Measurements from ENCODE around the gene KRTAP4-1. TPM values are rescaled to one million over a fixed set of nuclear protein-coding genes. Genes with fewer than 3 reads are reported as not detected.

KRTAP4-1 gene
- total and polyA plus RNA-seq, 9 of the 15 experiments (the other 6 are each of a cell fraction or from before 2014, with no cell fraction given), result not detected

DNA sequence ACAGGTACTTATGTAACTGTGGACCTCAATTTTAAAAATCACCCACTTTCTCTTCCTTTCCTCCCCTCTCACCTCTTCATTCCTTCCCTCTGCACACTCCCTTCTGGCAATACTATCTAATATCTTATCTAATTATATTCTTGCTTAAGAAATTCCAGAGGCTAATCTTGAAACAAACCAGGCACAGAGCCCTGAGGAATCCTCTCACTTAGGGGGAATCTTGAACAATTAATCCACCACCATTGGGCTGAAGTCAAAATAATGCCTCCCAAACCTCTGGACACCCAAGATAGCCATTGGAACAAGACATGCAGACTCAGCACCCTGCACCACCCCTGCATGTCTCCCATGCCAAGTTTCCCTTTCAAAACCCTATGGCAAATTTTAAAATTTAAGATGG lies 43.4 kb downstream of the KRTAP4-1 start (continued):
- TF ChIP-seq HDAC8 (tag; IDR thresholded peaks at IDR 0.05) (no peak), U2AF1 (optimal IDR thresholded peaks at IDR 0.05; ENCODE audit: low read depth, low read length) (no peak), LCOR (CRISPR knock-in tag; IDR thresholded peaks at IDR 0.05) (no peak)

GRCh38 chr17:41140360-41141131 lies 44.2 kb downstream of the KRTAP4-1 start, which contains the start of gene KRTAP4-6:
TSS of gene KRTAP4-6 (minus strand) at chr17:41140544. CDS start at chr17:41140487, 57 bp downstream.
- ChIA-PET POLR2A (interaction anchor here (1.0 kb wide), 1 partner anchor 29 kb away, joined by 3 read pairs; no protein-coding TSS in a partner anchor), CTCF (ENCODE audit: low intra/inter-chr PET ratio) (no interaction called here)
- Histone ChIP-seq H3K79me2 (ENCODE audit: control insufficient read depth, insufficient read depth, low read length) (no peaks in the 10 kb centered on the region), H3K4me3 (no peak within 1 kb of the TSS), H3K27me3 (ENCODE audit: control insufficient read depth in 2 of 2, insufficient read depth in 2 of 2, low read length in 2 of 2) (no peaks in the 10 kb centered on the region), H4K20me1 (replicated peaks; ENCODE audit: control insufficient read depth, insufficient read depth, low read length) (no peaks in the 10 kb centered on the region), H3K27ac (ENCODE audit: extremely low read depth, low read depth, low read length) (no peak within 1 kb of the TSS), H2AFZ (ENCODE audit: low read depth, low read length) (no peak within 1 kb of the TSS), H3K9me3 (replicated peaks; ENCODE audit: control insufficient read depth, insufficient read depth, low read depth, low read length) (no peaks in the 10 kb centered on the region), H3K4me1 (replicated peaks in 1 of 2; ENCODE audit: control insufficient read depth in 2 of 2, insufficient read depth in 2 of 2, low read length in 2 of 2) (no peaks in the 10 kb centered on the region), H3K9me1 (ENCODE audit: control insufficient read depth, insufficient read depth, low read length) (no peaks in the 10 kb centered on the region), H3K4me2 (ENCODE audit: insufficient read depth, low read length) (no peak within 1 kb of the TSS), H3K36me3 (ENCODE audit: control insufficient read depth, insufficient read depth, low read length) (no peaks in the 10 kb centered on the region), H3K9ac (ENCODE audit: insufficient read depth in 1 of 2, low read depth in 2 of 2, low read length in 2 of 2) (no peak within 1 kb of the TSS)
- intact Hi-C loops (cut with micrococcal nuclease), result no loop called here
- no peak for ATAC-seq
- DNase-seq (ENCODE audit: extremely low read depth in 1 of 4, low spot score in 3 of 4), result no peak
- TF ChIP-seq HDAC2 (IDR thresholded peaks at IDR 0.05), result no peak
- peak; percentile 71 for TF ChIP-seq ZFP1 (CRISPR knock-in tag; IDR thresholded peaks at IDR 0.05)
- TF ChIP-seq ILF3 (IDR thresholded peaks at IDR 0.05; ENCODE audit: borderline replicate concordance), result no peak
- TF ChIP-seq, protein P1, sequence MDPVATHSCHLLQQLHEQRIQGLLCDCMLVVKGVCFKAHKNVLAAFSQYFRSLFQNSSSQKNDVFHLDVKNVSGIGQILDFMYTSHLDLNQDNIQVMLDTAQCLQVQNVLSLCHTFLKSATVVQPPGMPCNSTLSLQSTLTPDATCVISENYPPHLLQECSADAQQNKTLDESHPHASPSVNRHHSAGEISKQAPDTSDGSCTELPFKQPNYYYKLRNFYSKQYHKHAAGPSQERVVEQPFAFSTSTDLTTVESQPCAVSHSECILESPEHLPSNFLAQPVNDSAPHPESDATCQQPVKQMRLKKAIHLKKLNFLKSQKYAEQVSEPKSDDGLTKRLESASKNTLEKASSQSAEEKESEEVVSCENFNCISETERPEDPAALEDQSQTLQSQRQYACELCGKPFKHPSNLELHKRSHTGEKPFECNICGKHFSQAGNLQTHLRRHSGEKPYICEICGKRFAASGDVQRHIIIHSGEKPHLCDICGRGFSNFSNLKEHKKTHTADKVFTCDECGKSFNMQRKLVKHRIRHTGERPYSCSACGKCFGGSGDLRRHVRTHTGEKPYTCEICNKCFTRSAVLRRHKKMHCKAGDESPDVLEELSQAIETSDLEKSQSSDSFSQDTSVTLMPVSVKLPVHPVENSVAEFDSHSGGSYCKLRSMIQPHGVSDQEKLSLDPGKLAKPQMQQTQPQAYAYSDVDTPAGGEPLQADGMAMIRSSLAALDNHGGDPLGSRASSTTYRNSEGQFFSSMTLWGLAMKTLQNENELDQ (CRISPR knock-in tag; IDR thresholded peaks at IDR 0.05; ENCODE audit: borderline replicate concordance), result no peak
- TF ChIP-seq ZNF274 (IDR thresholded peaks at IDR 0.05; ENCODE audit: borderline replicate concordance, low read depth, low read length), result no peak
- TF ChIP-seq FUS (optimal IDR thresholded peaks at IDR 0.05; ENCODE audit: low read depth, low read length), result no peak
- TF ChIP-seq, protein P2, sequence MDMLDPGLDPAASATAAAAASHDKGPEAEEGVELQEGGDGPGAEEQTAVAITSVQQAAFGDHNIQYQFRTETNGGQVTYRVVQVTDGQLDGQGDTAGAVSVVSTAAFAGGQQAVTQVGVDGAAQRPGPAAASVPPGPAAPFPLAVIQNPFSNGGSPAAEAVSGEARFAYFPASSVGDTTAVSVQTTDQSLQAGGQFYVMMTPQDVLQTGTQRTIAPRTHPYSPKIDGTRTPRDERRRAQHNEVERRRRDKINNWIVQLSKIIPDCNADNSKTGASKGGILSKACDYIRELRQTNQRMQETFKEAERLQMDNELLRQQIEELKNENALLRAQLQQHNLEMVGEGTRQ (CRISPR knock-in tag; IDR thresholded peaks at IDR 0.05), result peak; percentile 30; the same call in 1 of the 2 replicates
- TF ChIP-seq TFE3 (CRISPR knock-in tag; IDR thresholded peaks at IDR 0.05), result peak; percentile 80
- TF ChIP-seq MYBL2 (IDR thresholded peaks at IDR 0.05; ENCODE audit: low read depth), result no peak
- TF ChIP-seq MYBL2 (CRISPR knock-in tag; IDR thresholded peaks at IDR 0.05; ENCODE audit: borderline replicate concordance), result no peak
- no peak for TF ChIP-seq MBD2 (IDR thresholded peaks at IDR 0.05; ENCODE audit: borderline replicate concordance, low read depth)
- peak; percentile 41 for TF ChIP-seq RAD51 (IDR thresholded peaks at IDR 0.05; ENCODE audit: borderline replicate concordance, low read depth)
- 0 out of 2 replicates have a peak, but pooled peaks have one; percentile 9 for TF ChIP-seq CBFA2T2 (conservative IDR thresholded peaks at IDR 0.05)
- WGBS (ENCODE audit: insufficient coverage, low coverage, missing lambda C conversion rate), result 0% methylated on average over 6 of the region's 6 CpGs
- in situ Hi-C loops (cut with MboI), result no loop called here
- no TSS peak for BruUV-seq (replicated peaks)
- FAIRE-seq, result no peak

Data from K562 (cell line).